ENCODE results near the gene POLR2B. TPM values are rescaled to one million over a fixed set of nuclear protein-coding genes. Genes with fewer than 3 reads are reported as not detected.

Gene POLR2B
- total RNA-seq, 1 experiment from 2014 or later: 108 TPM

- no peaks in the 10 kb centered on the region for H3K27me3 ChIP-seq (ENCODE audit: insufficient read depth, low read length)
- H3K4me1 Mint-ChIP-seq: no peaks in the 10 kb centered on the region
- no peaks in the 10 kb centered on the region for H3K79me1 ChIP-seq (ENCODE audit: insufficient read depth, low read depth, low read length, poor library complexity, severe bottlenecking)
- no peaks in the 10 kb centered on the region for H3K36me3 Mint-ChIP-seq (ENCODE audit: insufficient read depth in 1 of 3, low read depth in 3 of 3)
- no peak overlapping the region for H3K27ac ChIP-seq (ENCODE audit: insufficient read length, low read depth, low read length)
- H3K9ac ChIP-seq (ENCODE audit: extremely low read depth, insufficient read length, low read length): no peak overlapping the region
- no peak overlapping the region for H3T11ph ChIP-seq (ENCODE audit: low read length)
- no peak overlapping the region for H3K18ac ChIP-seq (ENCODE audit: insufficient read length, low read depth, low read length)
- H3K4me2 ChIP-seq (ENCODE audit: insufficient read depth, insufficient read length, low read length): no peak overlapping the region
- H4K5ac ChIP-seq (ENCODE audit: insufficient read length, low read depth, low read length): no peak overlapping the region
- no peaks in the 10 kb centered on the region for H4K20me1 ChIP-seq (ENCODE audit: control insufficient read depth, insufficient read depth, insufficient read length)
- TF ChIP-seq, protein P1, sequence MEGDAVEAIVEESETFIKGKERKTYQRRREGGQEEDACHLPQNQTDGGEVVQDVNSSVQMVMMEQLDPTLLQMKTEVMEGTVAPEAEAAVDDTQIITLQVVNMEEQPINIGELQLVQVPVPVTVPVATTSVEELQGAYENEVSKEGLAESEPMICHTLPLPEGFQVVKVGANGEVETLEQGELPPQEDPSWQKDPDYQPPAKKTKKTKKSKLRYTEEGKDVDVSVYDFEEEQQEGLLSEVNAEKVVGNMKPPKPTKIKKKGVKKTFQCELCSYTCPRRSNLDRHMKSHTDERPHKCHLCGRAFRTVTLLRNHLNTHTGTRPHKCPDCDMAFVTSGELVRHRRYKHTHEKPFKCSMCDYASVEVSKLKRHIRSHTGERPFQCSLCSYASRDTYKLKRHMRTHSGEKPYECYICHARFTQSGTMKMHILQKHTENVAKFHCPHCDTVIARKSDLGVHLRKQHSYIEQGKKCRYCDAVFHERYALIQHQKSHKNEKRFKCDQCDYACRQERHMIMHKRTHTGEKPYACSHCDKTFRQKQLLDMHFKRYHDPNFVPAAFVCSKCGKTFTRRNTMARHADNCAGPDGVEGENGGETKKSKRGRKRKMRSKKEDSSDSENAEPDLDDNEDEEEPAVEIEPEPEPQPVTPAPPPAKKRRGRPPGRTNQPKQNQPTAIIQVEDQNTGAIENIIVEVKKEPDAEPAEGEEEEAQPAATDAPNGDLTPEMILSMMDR (conservative IDR thresholded peaks at IDR 0.05): no peak
- DNase-seq: no peak
- no peak overlapping the region for H3K27ac Mint-ChIP-seq
- H3K9me3 Mint-ChIP-seq: no peaks in the 10 kb centered on the region
- no peak overlapping the region for H3K4me3 Mint-ChIP-seq
- no peak overlapping the region for H3K4ac ChIP-seq (ENCODE audit: low read depth, low read length)
- no peak overlapping the region for H2AK5ac ChIP-seq (ENCODE audit: insufficient read length, low read length)
- no peaks in the 10 kb centered on the region for H3K23me2 ChIP-seq (ENCODE audit: insufficient read length, low read depth, low read length, poor library complexity, severe bottlenecking)
- H3K14ac ChIP-seq (ENCODE audit: insufficient read depth, low read length): no peak overlapping the region
- no peaks in the 10 kb centered on the region for H3K79me2 ChIP-seq (ENCODE audit: insufficient read depth, low read length)
- no peaks in the 10 kb centered on the region for H3K9me3 ChIP-seq (ENCODE audit: control insufficient read depth, low read depth, low read length)
- no peak overlapping the region for H3K23ac ChIP-seq (ENCODE audit: insufficient read length, low read depth, low read length)
- no peaks in the 10 kb centered on the region for H3K4me1 ChIP-seq (ENCODE audit: insufficient read depth, low read length)
- no peak overlapping the region for H2BK20ac ChIP-seq (ENCODE audit: low read depth, low read length, poor library complexity, severe bottlenecking)
- H3K27me3 Mint-ChIP-seq (ENCODE audit: low read depth): peaks cover 2% of the 10 kb centered on the region; the same call in 1 of the 2 replicates
- no peak overlapping the region for H2BK5ac ChIP-seq (ENCODE audit: insufficient read length, low read length)
- no peak overlapping the region for H2AFZ ChIP-seq (ENCODE audit: low read length)
- H4K91ac ChIP-seq (ENCODE audit: insufficient read length, low read depth, low read length): no peak overlapping the region
- WGBS (ENCODE audit: extremely low coverage, insufficient read length, low lambda C conversion rate): no CpG with 5 or more reads among the region's 1 CpG
- H2BK15ac ChIP-seq (ENCODE audit: low read depth, low read length): no peak overlapping the region
- H2BK120ac ChIP-seq (ENCODE audit: low read depth, low read length, poor library complexity, severe bottlenecking): no peak overlapping the region
- H2BK12ac ChIP-seq (ENCODE audit: insufficient read length, low read depth, low read length): no peak overlapping the region
- no peak overlapping the region for H4K8ac ChIP-seq (replicated peaks; ENCODE audit: insufficient read length, low read depth, low read length)
- H3K56ac ChIP-seq (ENCODE audit: insufficient read length, low read depth, low read length): no peak overlapping the region
These were observed 84.8 kb downstream of the POLR2B start for GRCh38 chr4:57063518-57063917.

Measured in H9 (cell line).